ENCODE results near the gene ATG16L2. TPM values are rescaled to one million over a fixed set of nuclear protein-coding genes. Genes with fewer than 3 reads are reported as not detected.

Gene ATG16L2
- total and polyA plus RNA-seq, 9 of the 15 experiments (the other 6 are each of a cell fraction or from before 2014, with no cell fraction given), result 0.18 to 11.2 (median 6.2) TPM

GRCh38 chr11:72826191-72826941 lies 12.2 kb downstream of the ATG16L2 start (continued):
- TF ChIP-seq KDM4B (IDR thresholded peaks at IDR 0.05; ENCODE audit: borderline replicate concordance in 2 of 2, low read depth in 1 of 2), result no peak
- TF ChIP-seq SP1 (CRISPR knock-in tag; IDR thresholded peaks at IDR 0.05), result no peak
- no peak for TF ChIP-seq L3MBTL2 (IDR thresholded peaks at IDR 0.05)

- ChIA-PET CTCF (ENCODE audit: low intra/inter-chr PET ratio) (no interaction called here), POLR2A (interaction anchor here (1.0 to 1.1 kb wide), 3 partner anchors 11 to 97 kb away, joined by 3 to 4 read pairs (median 4); no protein-coding TSS in a partner anchor)
- Histone ChIP-seq H3K36me3 (ENCODE audit: control insufficient read depth, insufficient read depth, low read length) (no peaks in the 10 kb centered on the region), H3K4me3 (no peak overlapping the region), H4K20me1 (replicated peaks; ENCODE audit: control insufficient read depth, insufficient read depth, low read length) (no peaks in the 10 kb centered on the region), H3K9me1 (ENCODE audit: control insufficient read depth, insufficient read depth, low read length) (no peaks in the 10 kb centered on the region), H2AFZ (ENCODE audit: low read depth, low read length) (no peak overlapping the region), H3K9me3 (replicated peaks; ENCODE audit: control insufficient read depth, insufficient read depth, low read depth, low read length) (no peaks in the 10 kb centered on the region), H3K4me1 (replicated peaks in 1 of 2; ENCODE audit: control insufficient read depth in 2 of 2, insufficient read depth in 2 of 2, low read length in 2 of 2) (peaks cover 0 to 27% of the 10 kb centered on the region in 2 experiments; a peak in 2 of 5 replicates), H3K4me2 (ENCODE audit: insufficient read depth, low read length) (no peak overlapping the region), H3K79me2 (ENCODE audit: control insufficient read depth, insufficient read depth, low read length) (no peaks in the 10 kb centered on the region), H3K27me3 (ENCODE audit: control insufficient read depth in 2 of 2, insufficient read depth in 2 of 2, low read length in 2 of 2) (no peaks in the 10 kb centered on the region), H3K27ac (ENCODE audit: extremely low read depth, low read depth, low read length) (no peak overlapping the region), H3K9ac (ENCODE audit: insufficient read depth in 1 of 2, low read depth in 2 of 2, low read length in 2 of 2) (no peak overlapping the region)
- intact Hi-C loops (cut with micrococcal nuclease) (no loop called here), in situ Hi-C loops (cut with MboI) (loop anchor here (5.0 kb wide), 1 partner anchor 415 kb away; no protein-coding TSS in a partner anchor)
- WGBS (ENCODE audit: insufficient coverage, low coverage, missing lambda C conversion rate), result 60% methylated on average over 8 of the region's 8 CpGs
- no peak for DNase-seq (ENCODE audit: extremely low read depth in 1 of 4, low spot score in 3 of 4)
- BruUV-seq (replicated peaks), result no TSS peak
- FAIRE-seq, result no peak
- no peak for ATAC-seq
- TF ChIP-seq ZNF134 (CRISPR knock-in tag; conservative IDR thresholded peaks at IDR 0.05), result no peak
- no peak for TF ChIP-seq REST (IDR thresholded peaks at IDR 0.05; ENCODE audit: borderline replicate concordance)
- no peak for TF ChIP-seq REST (CRISPR knock-in tag; IDR thresholded peaks at IDR 0.05; ENCODE audit: low read depth)
- TF ChIP-seq C11orf30 (IDR thresholded peaks at IDR 0.05; ENCODE audit: low read depth), result no peak
- no peak for TF ChIP-seq KLF1 (tag; IDR thresholded peaks at IDR 0.05)
- TF ChIP-seq ZNF655 (CRISPR knock-in tag; IDR thresholded peaks at IDR 0.05), result no peak
- no peak for TF ChIP-seq ZNF589 (CRISPR knock-in tag; IDR thresholded peaks at IDR 0.05; ENCODE audit: low read depth)
- TF ChIP-seq ZNF766 (CRISPR knock-in tag; conservative IDR thresholded peaks at IDR 0.05), result no peak
Observed at GRCh38 chr11:72826942-72827480, 12.8 kb downstream of the ATG16L2 start.

Data from K562 (cell line).